IPS DF 6.9 (cell line): ENCODE measurements around the gene HSD17B2.

ENCODE experiments used
- DNase-seq: peaks from one replicate; pipeline ENCODE4 v3.0.0-alpha.2; 2013; ENCODE audit warnings: low read depth, low spot score
- H3K27ac ChIP-seq: one replicate; pipeline ENCODE4 v1.5.1; 2013; ENCODE audit warnings: low read length, control low read depth
- H3K27me3 ChIP-seq: 2 replicates; pipeline ENCODE4 v1.6.1; 2013; ENCODE audit warnings: mild to moderate bottlenecking, low read length; ENCODE audit not compliant: control insufficient read depth, insufficient read depth
- H3K36me3 ChIP-seq: 2 replicates; pipeline ENCODE4 v1.6.1; 2013; ENCODE audit warnings: low read length; ENCODE audit not compliant: control insufficient read depth, insufficient read depth
- H3K4me1 ChIP-seq: 2 replicates; pipeline ENCODE4 v1.6.1; 2013; ENCODE audit warnings: low read length; ENCODE audit not compliant: control insufficient read depth, insufficient read depth
- H3K4me3 ChIP-seq: 2 replicates; pipeline ENCODE4 v1.5.1; 2013; ENCODE audit warnings: mild to moderate bottlenecking, low read length
- H3K9me3 ChIP-seq: 2 replicates; pipeline ENCODE4 v1.6.1; 2013; ENCODE audit warnings: low read length, inconsistent platforms; ENCODE audit not compliant: control insufficient read depth, insufficient read depth
- WGBS: extraction: QIAGEN DNeasy Blood & Tissue Kit; methylation state at CpG from one replicate; pipeline ENCODE4 v1.1.7; 2013; ENCODE audit warnings: mixed read lengths, missing lambda C conversion rate; ENCODE audit not compliant: insufficient read length, insufficient coverage; 5-methylcytosine and 5-hydroxymethylcytosine counted together

The HSD17B2 gene, protein sequence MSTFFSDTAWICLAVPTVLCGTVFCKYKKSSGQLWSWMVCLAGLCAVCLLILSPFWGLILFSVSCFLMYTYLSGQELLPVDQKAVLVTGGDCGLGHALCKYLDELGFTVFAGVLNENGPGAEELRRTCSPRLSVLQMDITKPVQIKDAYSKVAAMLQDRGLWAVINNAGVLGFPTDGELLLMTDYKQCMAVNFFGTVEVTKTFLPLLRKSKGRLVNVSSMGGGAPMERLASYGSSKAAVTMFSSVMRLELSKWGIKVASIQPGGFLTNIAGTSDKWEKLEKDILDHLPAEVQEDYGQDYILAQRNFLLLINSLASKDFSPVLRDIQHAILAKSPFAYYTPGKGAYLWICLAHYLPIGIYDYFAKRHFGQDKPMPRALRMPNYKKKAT

DNA sequence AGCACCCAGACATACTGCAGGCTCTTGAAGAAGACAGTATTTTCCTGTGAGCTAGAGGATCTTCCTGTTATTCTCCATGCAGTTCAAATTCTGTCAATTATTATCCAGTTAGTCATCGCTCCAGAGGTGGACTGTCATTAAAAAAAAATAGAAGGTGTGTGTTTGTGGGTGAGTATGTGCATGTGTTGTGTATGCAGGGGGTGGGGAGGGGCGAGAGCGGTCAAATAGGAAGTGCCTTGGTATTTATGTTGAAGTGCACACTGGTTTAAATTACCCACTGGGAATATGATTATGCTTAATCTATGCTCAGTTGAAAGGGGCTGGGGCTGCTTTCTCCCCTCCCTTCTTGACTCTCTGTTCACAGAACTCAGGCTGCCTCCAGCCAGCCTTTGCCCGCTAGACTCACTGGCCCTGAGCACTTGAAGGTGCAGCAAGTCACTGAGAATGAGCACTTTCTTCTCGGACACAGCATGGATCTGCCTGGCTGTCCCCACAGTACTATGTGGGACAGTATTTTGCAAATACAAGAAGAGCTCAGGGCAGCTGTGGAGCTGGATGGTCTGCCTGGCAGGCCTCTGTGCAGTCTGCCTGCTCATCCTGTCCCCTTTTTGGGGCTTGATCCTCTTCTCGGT is at the start of gene HSD17B2:
HSD17B2 (plus strand) TSS at position 273 of the 632 bp plus-strand sequence; CDS start at position 445, 172 bp downstream.
- no peaks in the 10 kb centered on the region for H3K27me3 ChIP-seq
- H3K4me1 ChIP-seq: no peaks in the 10 kb centered on the region
- DNase-seq: no peak
- H3K27ac ChIP-seq: no peak within 1 kb of the TSS
- WGBS: no CpG with 5 or more reads among the region's 6 CpGs
- no peaks in the 10 kb centered on the region for H3K36me3 ChIP-seq
- H3K9me3 ChIP-seq: no peaks in the 10 kb centered on the region
- H3K4me3 ChIP-seq: no peak within 1 kb of the TSS

DNA sequence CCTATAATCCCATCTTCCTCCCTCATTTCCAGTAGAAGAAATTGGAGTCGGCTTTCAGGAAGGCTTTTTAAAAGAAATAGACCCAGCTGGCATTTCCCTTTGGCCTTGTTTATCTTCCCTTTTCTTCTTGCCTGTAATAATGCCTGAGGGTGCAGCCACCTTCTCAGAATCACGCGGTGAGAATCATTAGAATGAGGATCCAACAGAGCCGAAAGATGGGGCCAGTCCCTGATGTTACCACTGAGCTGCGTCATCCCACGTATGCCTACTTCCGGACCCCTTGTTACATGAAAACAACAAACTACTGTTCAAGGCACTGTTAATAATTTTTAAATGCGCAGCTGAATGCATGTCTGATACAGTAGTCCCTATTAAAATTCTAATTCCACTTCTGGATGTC is 47.9 kb upstream of the HSD17B2 start:
- WGBS: no CpG with 5 or more reads among the region's 8 CpGs
- DNase-seq: no peak
- no peak overlapping the region for H3K27ac ChIP-seq
- H3K4me3 ChIP-seq: no peak overlapping the region
- H3K4me1 ChIP-seq: no peaks in the 10 kb centered on the region
- H3K27me3 ChIP-seq: no peaks in the 10 kb centered on the region
- no peaks in the 10 kb centered on the region for H3K36me3 ChIP-seq
- H3K9me3 ChIP-seq: no peaks in the 10 kb centered on the region

DNA sequence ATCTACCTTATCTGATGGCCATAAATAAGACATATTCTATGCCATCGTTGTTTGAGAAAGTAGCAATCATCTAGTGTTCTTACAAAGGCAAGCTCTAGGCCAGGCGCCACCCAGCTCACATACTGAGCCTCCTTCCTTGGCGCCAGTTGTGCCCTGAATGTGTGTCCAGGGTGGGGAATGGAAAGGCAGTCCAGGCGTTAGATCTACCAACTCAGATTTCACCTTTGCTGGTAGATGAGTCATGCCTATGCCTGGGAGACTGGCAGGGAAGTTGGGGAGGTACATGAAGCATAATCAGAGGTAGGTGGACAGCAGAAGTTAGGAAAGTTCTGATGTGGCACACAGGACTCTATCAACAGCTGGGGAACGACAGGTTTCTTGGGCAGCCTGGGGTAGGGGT is 47.3 kb upstream of the HSD17B2 start:
- Histone ChIP-seq H3K4me1 (no peaks in the 10 kb centered on the region), H3K9me3 (no peaks in the 10 kb centered on the region), H3K36me3 (no peaks in the 10 kb centered on the region), H3K27ac (no peak overlapping the region), H3K27me3 (no peaks in the 10 kb centered on the region), H3K4me3 (no peak overlapping the region)
- WGBS: no CpG with 5 or more reads among the region's 5 CpGs
- DNase-seq: no peak

DNA sequence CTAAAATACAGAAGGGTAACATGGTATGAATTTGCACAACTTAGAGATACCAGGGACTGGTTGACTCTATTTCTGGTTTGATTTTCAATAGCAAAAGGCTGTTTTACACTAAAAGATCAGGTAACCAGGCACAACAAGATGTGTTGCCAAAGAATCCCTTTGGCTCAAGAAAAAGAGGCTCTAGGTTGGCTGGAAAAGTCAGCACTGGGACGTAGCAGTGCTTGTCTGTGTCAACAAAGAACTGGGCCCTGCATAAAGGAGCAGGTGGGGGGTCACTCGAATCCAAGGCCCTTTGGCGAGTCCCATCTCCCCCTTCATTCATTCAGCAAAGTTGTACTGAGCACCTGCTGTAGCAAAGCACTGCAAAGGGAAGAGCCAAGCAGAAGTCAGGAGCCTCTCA is 42.2 kb upstream of the HSD17B2 start:
- Histone ChIP-seq H3K27ac (no peak overlapping the region), H3K4me3 (no peak overlapping the region), H3K36me3 (no peaks in the 10 kb centered on the region), H3K9me3 (no peaks in the 10 kb centered on the region), H3K27me3 (no peaks in the 10 kb centered on the region), H3K4me1 (peaks cover 4% of the 10 kb centered on the region)
- WGBS: no CpG with 5 or more reads among the region's 3 CpGs
- no peak for DNase-seq

DNA sequence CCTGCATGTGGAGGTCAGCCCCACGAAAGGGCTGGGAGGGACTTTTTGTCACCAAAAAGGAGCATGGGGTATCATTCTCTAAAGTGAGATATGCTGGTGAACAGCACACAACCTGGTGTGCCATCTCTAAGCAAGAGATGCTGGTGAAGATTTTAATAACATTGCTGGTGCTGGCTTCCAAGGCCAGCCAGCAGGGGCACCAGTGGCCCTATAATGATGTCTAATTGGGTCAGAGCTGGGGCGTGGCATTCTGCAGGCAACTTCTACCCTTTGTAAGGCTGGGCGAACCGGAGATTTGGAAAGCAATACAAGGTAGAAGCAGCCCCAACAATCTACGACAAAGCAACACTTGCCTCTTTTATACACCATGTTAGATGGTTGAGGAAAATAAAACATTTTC is 40.6 kb upstream of the HSD17B2 start:
- Histone ChIP-seq H3K4me3 (no peak overlapping the region), H3K4me1 (peaks cover 4% of the 10 kb centered on the region), H3K9me3 (no peaks in the 10 kb centered on the region), H3K27ac (no peak overlapping the region), H3K36me3 (no peaks in the 10 kb centered on the region), H3K27me3 (no peaks in the 10 kb centered on the region)
- DNase-seq: no peak
- WGBS: no CpG with 5 or more reads among the region's 5 CpGs

DNA sequence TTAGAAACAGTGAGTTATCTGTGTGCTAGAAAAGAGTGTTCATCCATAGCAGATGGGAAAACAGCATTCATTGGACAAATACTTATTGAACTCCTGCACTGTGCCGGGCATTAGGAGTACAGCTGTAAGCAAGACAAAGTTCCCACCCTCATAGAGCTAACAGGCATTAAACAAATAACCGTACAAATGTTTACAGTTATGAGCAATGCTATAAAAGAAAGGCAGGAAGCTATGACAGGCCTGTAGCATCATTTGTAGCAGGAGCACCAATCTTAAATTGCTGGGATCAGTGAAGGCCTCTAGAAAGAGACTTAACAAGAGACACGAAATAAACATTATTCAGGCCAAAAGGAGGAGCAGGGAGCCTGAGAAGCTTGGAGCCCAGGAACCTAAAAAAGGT is 39.4 kb upstream of the HSD17B2 start:
- no peaks in the 10 kb centered on the region for H3K27me3 ChIP-seq
- H3K36me3 ChIP-seq: no peaks in the 10 kb centered on the region
- H3K4me1 ChIP-seq: peaks cover 4% of the 10 kb centered on the region
- no peaks in the 10 kb centered on the region for H3K9me3 ChIP-seq
- DNase-seq: no peak
- no CpG with 5 or more reads among the region's 3 CpGs for WGBS
- H3K4me3 ChIP-seq: no peak overlapping the region
- no peak overlapping the region for H3K27ac ChIP-seq

DNA sequence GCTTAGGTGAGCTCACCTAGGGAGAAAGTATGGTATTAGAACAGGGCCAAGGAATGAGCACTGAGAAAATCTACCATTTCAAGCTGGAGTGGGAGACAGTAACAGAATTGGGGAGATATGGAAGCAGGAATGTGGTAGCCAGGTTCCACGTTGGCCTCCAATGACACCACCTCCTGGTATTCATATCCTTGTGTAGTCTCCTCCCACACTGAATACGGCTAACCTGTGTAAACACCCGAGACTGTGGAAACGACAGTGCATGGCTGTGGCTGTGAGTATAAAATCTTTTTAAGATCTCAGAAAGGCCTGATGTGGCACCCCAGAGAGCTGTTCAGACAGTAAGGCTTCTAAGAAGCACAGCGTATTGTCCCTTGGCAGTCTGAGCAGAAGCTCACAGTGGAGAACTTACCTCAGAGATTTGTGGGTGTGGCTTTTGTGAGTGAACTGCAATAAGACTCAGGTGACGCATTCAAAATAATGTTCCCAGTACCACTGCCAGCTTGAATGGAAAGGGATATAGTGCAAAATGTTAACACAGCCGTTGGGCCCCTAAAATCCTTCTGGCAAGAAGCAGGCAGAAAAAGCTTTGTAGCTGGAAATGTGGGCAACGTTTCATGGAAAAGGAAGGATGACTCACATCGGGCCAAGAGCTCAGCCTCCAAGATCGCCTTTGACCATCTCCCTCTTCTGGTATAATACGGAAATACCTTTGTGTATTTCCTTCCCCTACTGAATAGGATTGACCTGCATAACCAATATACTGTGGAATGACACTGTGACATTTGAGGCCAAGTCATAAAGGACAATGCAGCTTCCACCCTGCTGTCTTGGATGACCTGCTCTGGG is 38.2 kb upstream of the HSD17B2 start:
- no peak overlapping the region for H3K27ac ChIP-seq
- DNase-seq: no peak
- WGBS: no CpG with 5 or more reads among the region's 11 CpGs

DNA sequence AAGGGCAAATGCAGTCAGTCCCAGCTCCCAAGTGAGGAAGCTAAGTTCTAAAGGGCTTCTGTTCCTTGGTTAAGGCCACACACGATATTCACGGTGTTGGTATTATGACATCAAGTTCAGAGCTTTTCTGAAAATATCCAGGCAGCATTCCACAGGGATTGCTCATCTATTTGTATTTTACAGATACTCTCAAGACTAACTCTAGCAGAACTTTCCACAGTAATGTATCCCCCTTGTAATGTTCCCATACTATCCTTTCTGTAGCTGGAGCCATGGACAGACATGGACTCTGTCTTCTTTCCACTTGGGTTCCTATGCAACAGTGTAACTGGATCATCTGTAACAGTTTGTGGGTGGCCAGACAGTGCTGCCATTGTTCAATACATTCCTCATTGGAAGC is 37.3 kb upstream of the HSD17B2 start:
- no peaks in the 10 kb centered on the region for H3K9me3 ChIP-seq
- H3K4me3 ChIP-seq: no peak overlapping the region
- no peak for DNase-seq
- H3K36me3 ChIP-seq: no peaks in the 10 kb centered on the region
- H3K4me1 ChIP-seq: peaks cover 4% of the 10 kb centered on the region
- no CpG with 5 or more reads among the region's 2 CpGs for WGBS
- H3K27me3 ChIP-seq: no peaks in the 10 kb centered on the region
- H3K27ac ChIP-seq: no peak overlapping the region

More for the DNA sequence above, 38.2 kb upstream of the HSD17B2 start:
- no peak overlapping the region for H3K4me3 ChIP-seq
- H3K27me3 ChIP-seq: no peaks in the 10 kb centered on the region
- no peaks in the 10 kb centered on the region for H3K9me3 ChIP-seq
- H3K4me1 ChIP-seq: peaks cover 4% of the 10 kb centered on the region
- no peaks in the 10 kb centered on the region for H3K36me3 ChIP-seq

DNA sequence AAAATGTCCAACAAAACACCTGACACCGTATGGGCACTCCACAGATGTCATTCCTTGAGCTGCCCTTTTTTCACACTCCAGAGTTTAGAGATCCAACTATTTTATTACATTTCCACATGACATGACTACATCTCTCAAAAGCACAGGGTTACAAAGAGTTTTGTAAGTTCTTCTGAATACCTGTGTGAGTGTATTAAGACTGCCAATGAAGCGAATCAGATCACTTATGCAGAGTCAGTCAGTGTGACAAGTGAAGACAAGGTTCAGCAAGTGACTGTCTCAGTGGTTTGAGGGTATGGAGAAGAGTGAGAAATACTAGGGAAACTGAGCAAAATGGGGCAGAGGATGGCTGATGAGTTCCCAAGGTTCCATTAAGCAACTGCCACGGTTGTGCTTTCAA is 32.2 kb upstream of the HSD17B2 start:
- H3K27ac ChIP-seq: no peak overlapping the region
- no peaks in the 10 kb centered on the region for H3K4me1 ChIP-seq
- H3K27me3 ChIP-seq: no peaks in the 10 kb centered on the region
- no peak for DNase-seq
- no peak overlapping the region for H3K4me3 ChIP-seq
- WGBS: no CpG with 5 or more reads among the region's 3 CpGs
- H3K36me3 ChIP-seq: no peaks in the 10 kb centered on the region
- H3K9me3 ChIP-seq: no peaks in the 10 kb centered on the region

DNA sequence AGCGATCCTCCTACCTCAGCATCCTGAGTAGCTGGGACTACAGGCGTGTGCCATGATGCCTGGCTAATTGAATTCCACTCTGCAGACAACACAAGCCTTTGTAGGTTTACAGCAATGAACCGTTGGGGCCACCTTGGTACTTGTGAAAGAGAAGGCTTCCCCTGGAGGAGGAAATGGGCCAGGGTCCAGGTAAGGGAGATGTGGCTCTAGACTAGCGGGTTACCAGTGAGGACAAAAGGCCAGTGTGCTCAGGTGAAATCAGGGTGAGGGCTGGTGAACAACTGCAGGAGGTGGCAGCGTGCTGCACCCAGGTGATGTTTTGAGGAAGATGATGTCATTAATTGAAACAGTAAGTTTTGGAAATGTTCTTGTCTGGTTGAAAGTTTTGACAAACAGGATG is 30.5 kb upstream of the HSD17B2 start:
- H3K4me3 ChIP-seq: no peak overlapping the region
- no CpG with 5 or more reads among the region's 5 CpGs for WGBS
- H3K27ac ChIP-seq: no peak overlapping the region
- no peaks in the 10 kb centered on the region for H3K27me3 ChIP-seq
- H3K9me3 ChIP-seq: no peaks in the 10 kb centered on the region; the same call in 1 of the 2 replicates
- no peaks in the 10 kb centered on the region for H3K36me3 ChIP-seq
- no peak for DNase-seq
- H3K4me1 ChIP-seq: no peaks in the 10 kb centered on the region
